Measurements from ENCODE around the gene ROBO3. TPM values are rescaled to one million over a fixed set of nuclear protein-coding genes. Genes with fewer than 3 reads are reported as not detected.
A peak's percentile ranks its signal among the peaks of the same experiment; 100 is the strongest.

Gene ROBO3
- total RNA-seq, 2 donors from 2014 or later: 21.5 to 26.6 TPM

DNA sequence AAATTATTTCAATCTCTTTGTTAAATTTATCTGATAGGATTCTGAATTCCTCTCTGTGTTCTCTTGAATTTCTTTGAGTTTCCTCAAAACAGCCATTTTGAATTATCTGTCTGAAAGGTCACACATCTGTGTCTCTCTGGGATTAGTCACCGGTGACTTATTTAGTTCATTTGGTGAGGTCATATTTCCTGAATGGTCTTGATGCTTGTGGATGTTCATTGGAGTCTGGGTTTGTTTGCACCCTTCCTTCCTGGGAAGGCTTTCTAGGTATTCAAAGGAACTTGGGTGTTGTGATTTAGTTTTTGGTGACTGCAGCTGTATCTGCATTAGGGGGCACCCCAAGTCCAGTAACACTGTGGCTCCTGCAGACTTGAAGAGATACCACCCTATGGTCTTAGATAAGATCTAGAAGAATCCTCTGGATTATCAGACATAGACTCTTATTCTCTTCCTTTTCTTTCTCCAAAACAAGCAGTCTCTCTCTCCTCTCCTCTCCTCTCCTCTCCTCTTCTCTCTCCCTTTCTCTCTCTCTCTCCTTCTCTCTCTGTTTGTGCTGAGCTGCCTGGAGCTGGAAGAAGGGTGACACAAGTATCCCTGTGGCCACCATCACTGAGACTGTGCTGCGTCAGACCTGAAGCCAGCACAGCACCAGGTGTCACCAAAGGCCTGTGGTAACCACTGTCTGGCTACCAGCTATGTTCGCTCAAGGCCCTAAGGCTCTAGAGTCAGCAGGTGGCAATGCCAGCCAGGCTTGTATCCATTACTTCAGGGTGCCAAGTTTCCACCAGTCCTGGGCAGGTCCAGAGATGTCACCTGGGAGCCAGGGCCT lies 50.5 kb downstream of the ROBO3 start:
- Mint-ChIP-seq H3K9me3 (peaks cover 5 to 6% of the 10 kb centered on the region in 2 donors), H3K4me1 (ENCODE audit: low read depth) (peaks cover 4% of the 10 kb centered on the region), H3K36me3 (ENCODE audit: insufficient read depth in 2 of 2) (peaks cover 2 to 8% of the 10 kb centered on the region in 2 donors), H3K4me3 (no peak overlapping the region), H3K27ac (no peak overlapping the region), H3K27me3 (ENCODE audit: low read depth) (no peaks in the 10 kb centered on the region)
- no peak for ATAC-seq (replicated peaks in 1 of 2)
- no peak for DNase-seq

GRCh38 chr11:124916370-124916710 lies 51.1 kb downstream of the ROBO3 start:
- H3K4me3 Mint-ChIP-seq: no peak overlapping the region
- ATAC-seq (replicated peaks in 1 of 2): no peak
- no peaks in the 10 kb centered on the region for H3K27me3 Mint-ChIP-seq (ENCODE audit: low read depth)
- H3K36me3 Mint-ChIP-seq (ENCODE audit: insufficient read depth in 2 of 2): peaks cover 2 to 8% of the 10 kb centered on the region in 2 donors
- peaks cover 5 to 6% of the 10 kb centered on the region in 2 donors for H3K9me3 Mint-ChIP-seq
- peaks cover 4% of the 10 kb centered on the region for H3K4me1 Mint-ChIP-seq (ENCODE audit: low read depth)
- DNase-seq: no peak
- H3K27ac Mint-ChIP-seq: no peak overlapping the region

- no peak for ATAC-seq (replicated peaks in 1 of 2)
- Mint-ChIP-seq H3K4me1 (ENCODE audit: low read depth) (peaks cover 4% of the 10 kb centered on the region), H3K4me3 (no peak overlapping the region), H3K9me3 (peaks cover 0 to 4% of the 10 kb centered on the region in 2 donors), H3K27ac (no peak overlapping the region), H3K27me3 (ENCODE audit: low read depth) (no peaks in the 10 kb centered on the region), H3K36me3 (ENCODE audit: insufficient read depth in 2 of 2) (peaks cover 0 to 3% of the 10 kb centered on the region in 2 donors)
- no peak for DNase-seq
These were observed 51.9 kb downstream of the ROBO3 start for GRCh38 chr11:124917115-124917637.

- Mint-ChIP-seq H3K27ac (no peak within 1 kb of the TSS), H3K4me3 (no peak within 1 kb of the TSS), H3K27me3 (ENCODE audit: low read depth) (no peaks in the 10 kb centered on the region), H3K36me3 (ENCODE audit: insufficient read depth in 2 of 2) (no peaks in the 10 kb centered on the region), H3K4me1 (ENCODE audit: low read depth) (peaks cover 15% of the 10 kb centered on the region), H3K9me3 (peaks cover 0 to 2% of the 10 kb centered on the region in 2 donors)
- ATAC-seq (replicated peaks in 1 of 2) (no peak), DNase-seq (no peak)
These were observed 53.7 kb downstream of the ROBO3 start, which contains the start of gene HEPN1 for GRCh38 chr11:124918950-124919349. HEPN1 (plus strand) TSS chr11:124919250.

GRCh38 chr11:124919898-124920297 lies 54.7 kb downstream of the ROBO3 start:
- Mint-ChIP-seq H3K36me3 (ENCODE audit: insufficient read depth in 2 of 2) (no peaks in the 10 kb centered on the region), H3K4me1 (ENCODE audit: low read depth) (peaks cover 15% of the 10 kb centered on the region), H3K9me3 (peaks cover 0 to 2% of the 10 kb centered on the region in 2 donors), H3K4me3 (no peak overlapping the region), H3K27ac (no peak overlapping the region), H3K27me3 (ENCODE audit: low read depth) (no peaks in the 10 kb centered on the region)
- ATAC-seq (replicated peaks in 1 of 2) (no peak), DNase-seq (no peak)

DNA sequence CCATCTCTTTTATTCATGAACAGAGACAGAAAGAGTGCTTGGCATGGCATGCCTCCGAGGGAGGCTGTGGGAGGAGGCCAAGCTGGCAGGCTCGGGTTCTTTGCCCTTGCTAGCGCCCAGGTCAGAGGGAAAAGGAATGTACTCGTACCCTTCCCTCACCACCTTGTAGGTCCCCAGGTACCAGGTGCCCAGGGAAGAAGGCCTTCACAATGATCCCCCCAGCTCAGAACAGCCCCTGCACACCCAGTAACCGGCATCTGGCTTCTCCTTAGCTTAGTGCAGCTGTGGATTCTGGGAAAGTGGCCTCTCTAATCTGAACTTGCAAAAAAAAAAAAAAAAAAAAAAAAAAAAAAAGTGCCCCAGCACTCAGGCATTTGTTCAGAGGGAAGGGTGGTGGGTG lies 55.1 kb downstream of the ROBO3 start:
- Mint-ChIP-seq H3K36me3 (ENCODE audit: insufficient read depth in 2 of 2) (no peaks in the 10 kb centered on the region), H3K4me3 (peak overlapping the region in 1 of 2 donors; percentile 50), H3K4me1 (ENCODE audit: low read depth) (peaks cover 15% of the 10 kb centered on the region), H3K27ac (no peak overlapping the region), H3K9me3 (peaks cover 0 to 2% of the 10 kb centered on the region in 2 donors), H3K27me3 (ENCODE audit: low read depth) (no peaks in the 10 kb centered on the region)
- no peak for DNase-seq
- no peak for ATAC-seq (replicated peaks in 1 of 2)

DNA sequence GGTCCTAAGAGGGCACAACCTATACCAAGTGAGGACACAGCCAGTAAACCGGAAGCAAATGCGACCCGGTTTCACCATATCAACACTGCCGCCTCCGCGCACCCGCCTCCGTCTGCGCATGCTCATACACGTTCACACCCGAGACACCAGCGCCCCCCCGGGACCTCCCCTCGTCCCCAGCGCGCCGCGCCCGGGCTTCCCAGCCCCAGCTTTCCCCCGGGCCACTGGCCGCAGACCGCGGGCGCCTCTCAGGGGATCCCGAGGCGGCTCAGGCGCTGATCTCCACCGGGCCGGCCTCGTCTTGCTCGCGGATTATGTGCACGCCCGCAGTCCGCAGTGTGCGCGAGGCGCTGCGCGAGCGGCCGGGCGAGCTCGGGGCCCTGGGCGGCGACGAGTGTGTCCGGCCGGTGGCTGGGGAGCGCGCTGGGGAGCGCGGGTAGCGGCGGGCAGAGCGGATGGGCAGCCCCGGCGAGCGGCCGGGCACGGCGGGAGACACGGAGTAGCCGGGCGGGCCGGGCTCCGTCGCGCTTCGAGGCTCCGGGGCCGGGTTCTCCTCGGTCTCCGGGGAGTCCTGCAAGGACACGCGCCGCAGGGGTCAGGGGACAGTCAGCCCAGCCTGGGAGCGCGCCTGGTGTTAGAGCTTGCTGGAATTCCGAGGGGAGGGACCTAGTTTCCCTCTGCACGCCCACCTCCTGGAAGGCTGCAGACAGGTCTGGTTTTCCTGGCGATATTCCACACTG lies 55.8 kb downstream of the ROBO3 start:
- Mint-ChIP-seq H3K9me3 (peaks cover 0 to under 1% of the 10 kb centered on the region in 2 donors), H3K27me3 (ENCODE audit: low read depth) (no peaks in the 10 kb centered on the region), H3K4me1 (ENCODE audit: low read depth) (peaks cover 13% of the 10 kb centered on the region), H3K27ac (no peak overlapping the region), H3K4me3 (peak overlapping the region; percentile 43 to 50), H3K36me3 (ENCODE audit: insufficient read depth in 2 of 2) (no peaks in the 10 kb centered on the region)
- DNase-seq (peak; percentile 76 to 82), ATAC-seq (replicated peaks in 1 of 2) (peak; percentile 84 to 85)

GRCh38 chr11:124922831-124923230 lies 57.6 kb downstream of the ROBO3 start:
- no peaks in the 10 kb centered on the region for H3K9me3 Mint-ChIP-seq
- H3K27ac Mint-ChIP-seq: no peak overlapping the region
- H3K36me3 Mint-ChIP-seq (ENCODE audit: insufficient read depth in 2 of 2): no peaks in the 10 kb centered on the region
- H3K4me1 Mint-ChIP-seq (ENCODE audit: low read depth): peaks cover 12% of the 10 kb centered on the region
- ATAC-seq (replicated peaks in 1 of 2) (peak; percentile 19 to 28), DNase-seq (no peak)
- H3K4me3 Mint-ChIP-seq: no peak overlapping the region
- no peaks in the 10 kb centered on the region for H3K27me3 Mint-ChIP-seq (ENCODE audit: low read depth)

DNA sequence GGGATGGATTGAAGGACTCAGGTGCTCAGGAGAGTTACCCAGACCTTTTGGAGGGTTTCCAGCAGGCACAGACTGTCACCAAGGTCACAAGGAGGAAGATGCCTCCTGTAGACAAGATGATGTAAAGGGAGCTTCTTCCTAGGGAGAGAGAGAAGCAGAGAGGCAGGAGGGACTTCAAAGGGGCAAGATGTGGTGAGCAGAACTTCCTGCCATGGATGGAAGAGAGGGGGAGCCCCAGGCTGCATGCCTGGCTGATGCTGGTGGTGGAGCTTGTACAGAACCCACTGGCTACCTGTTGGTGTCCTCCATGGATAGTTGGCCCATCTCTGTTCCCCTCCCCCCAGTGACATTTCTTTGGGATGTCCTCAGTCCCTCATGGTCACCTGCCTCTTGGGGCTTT lies 58.1 kb downstream of the ROBO3 start:
- ATAC-seq (replicated peaks in 1 of 2): no peak
- peak in 1 of 2 donors; percentile 5 for DNase-seq
- peaks cover 12% of the 10 kb centered on the region for H3K4me1 Mint-ChIP-seq (ENCODE audit: low read depth)
- H3K27ac Mint-ChIP-seq: no peak overlapping the region
- H3K27me3 Mint-ChIP-seq (ENCODE audit: low read depth): no peaks in the 10 kb centered on the region
- H3K9me3 Mint-ChIP-seq: no peaks in the 10 kb centered on the region
- H3K36me3 Mint-ChIP-seq (ENCODE audit: insufficient read depth in 2 of 2): no peaks in the 10 kb centered on the region
- H3K4me3 Mint-ChIP-seq: no peak overlapping the region

GRCh38 chr11:124928942-124929665 lies 63.9 kb downstream of the ROBO3 start:
- H3K36me3 Mint-ChIP-seq (ENCODE audit: insufficient read depth in 2 of 2): no peaks in the 10 kb centered on the region
- H3K27ac Mint-ChIP-seq: no peak overlapping the region

GRCh38 chr11:124930799-124931198 lies 65.6 kb downstream of the ROBO3 start:
- H3K27me3 Mint-ChIP-seq (ENCODE audit: low read depth): no peaks in the 10 kb centered on the region
- ATAC-seq (replicated peaks in 1 of 2): no peak
- H3K4me1 Mint-ChIP-seq (ENCODE audit: low read depth): peaks cover 12% of the 10 kb centered on the region
- H3K4me3 Mint-ChIP-seq: no peak overlapping the region
- no peak for DNase-seq
- no peaks in the 10 kb centered on the region for H3K9me3 Mint-ChIP-seq
- H3K27ac Mint-ChIP-seq: no peak overlapping the region
- no peaks in the 10 kb centered on the region for H3K36me3 Mint-ChIP-seq (ENCODE audit: insufficient read depth in 2 of 2)

More at GRCh38 chr11:124928942-124929665, 63.9 kb downstream of the ROBO3 start:
- ATAC-seq (replicated peaks in 1 of 2) (no peak), DNase-seq (no peak)
- Mint-ChIP-seq H3K4me3 (no peak overlapping the region), H3K9me3 (no peaks in the 10 kb centered on the region), H3K27me3 (ENCODE audit: low read depth) (no peaks in the 10 kb centered on the region), H3K4me1 (ENCODE audit: low read depth) (peaks cover 12% of the 10 kb centered on the region)
